ENCODE measurements around the gene CBX2. TPM values are rescaled to one million over a fixed set of nuclear protein-coding genes. Genes with fewer than 3 reads are reported as not detected.

Gene CBX2
- total RNA-seq, 3 donors from 2014 or later (not counting 1 experiment from before 2014, with no cell fraction given) = 0.18 to 1.3 TPM; not detected in 1

- H3K4me3 Mint-ChIP-seq = peak overlapping the region; percentile 49
- DNase-seq = no peak
These were observed 24.2 kb downstream of the CBX2 start for GRCh38 chr17:79802039-79802735.

GRCh38 chr17:79802736-79803420, 24.9 kb downstream of the CBX2 start:
- Histone ChIP-seq H3K36me3 (ENCODE audit: control insufficient read depth, insufficient read depth, low read length) (no peaks in the 10 kb centered on the region), H3K9me3 (ENCODE audit: control insufficient read depth, insufficient read depth, low read length) (peaks cover 18% of the 10 kb centered on the region), H3K27ac (ENCODE audit: low read length) (no peak overlapping the region), H3K4me3 (ENCODE audit: low read length) (no peak overlapping the region), H3K4me1 (ENCODE audit: control insufficient read depth, insufficient read depth, low read length) (peaks cover 70% of the 10 kb centered on the region), H3K27me3 (ENCODE audit: control insufficient read depth, insufficient read depth, low read length) (peaks cover 98% of the 10 kb centered on the region)
- 10% methylated on average over 54 of the region's 57 CpGs for WGBS (ENCODE audit: insufficient coverage)
- intact Hi-C loops (cut with micrococcal nuclease) = loop anchor here (5.0 kb wide), 2 partner anchors 1594 to 1671 kb away; partner anchors contain the start of genes BAHCC1 and TMC8
- H3K36me3 Mint-ChIP-seq = peaks cover 6% of the 10 kb centered on the region
- H3K9me3 Mint-ChIP-seq = no peaks in the 10 kb centered on the region
- peak in 1 of 2 donors; percentile 44 for DNase-seq
- no peak overlapping the region for H3K27ac Mint-ChIP-seq
- H3K4me1 Mint-ChIP-seq = peaks cover 33 to 53% of the 10 kb centered on the region in 2 donors
- TF ChIP-seq, protein P1, sequence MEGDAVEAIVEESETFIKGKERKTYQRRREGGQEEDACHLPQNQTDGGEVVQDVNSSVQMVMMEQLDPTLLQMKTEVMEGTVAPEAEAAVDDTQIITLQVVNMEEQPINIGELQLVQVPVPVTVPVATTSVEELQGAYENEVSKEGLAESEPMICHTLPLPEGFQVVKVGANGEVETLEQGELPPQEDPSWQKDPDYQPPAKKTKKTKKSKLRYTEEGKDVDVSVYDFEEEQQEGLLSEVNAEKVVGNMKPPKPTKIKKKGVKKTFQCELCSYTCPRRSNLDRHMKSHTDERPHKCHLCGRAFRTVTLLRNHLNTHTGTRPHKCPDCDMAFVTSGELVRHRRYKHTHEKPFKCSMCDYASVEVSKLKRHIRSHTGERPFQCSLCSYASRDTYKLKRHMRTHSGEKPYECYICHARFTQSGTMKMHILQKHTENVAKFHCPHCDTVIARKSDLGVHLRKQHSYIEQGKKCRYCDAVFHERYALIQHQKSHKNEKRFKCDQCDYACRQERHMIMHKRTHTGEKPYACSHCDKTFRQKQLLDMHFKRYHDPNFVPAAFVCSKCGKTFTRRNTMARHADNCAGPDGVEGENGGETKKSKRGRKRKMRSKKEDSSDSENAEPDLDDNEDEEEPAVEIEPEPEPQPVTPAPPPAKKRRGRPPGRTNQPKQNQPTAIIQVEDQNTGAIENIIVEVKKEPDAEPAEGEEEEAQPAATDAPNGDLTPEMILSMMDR (IDR thresholded peaks at IDR 0.05) = no peak
- ATAC-seq = no peak
- H3K27me3 Mint-ChIP-seq (ENCODE audit: low read depth in 2 of 2) = peaks cover 63 to 65% of the 10 kb centered on the region in 2 donors
- no peak overlapping the region for H3K4me3 Mint-ChIP-seq

More at GRCh38 chr17:79802039-79802735, 24.2 kb downstream of the CBX2 start:
- Histone ChIP-seq H3K27ac (ENCODE audit: low read length) (no peak overlapping the region), H3K9me3 (ENCODE audit: control insufficient read depth, insufficient read depth, low read length) (peaks cover 18% of the 10 kb centered on the region), H3K4me3 (ENCODE audit: low read length) (no peak overlapping the region), H3K36me3 (ENCODE audit: control insufficient read depth, insufficient read depth, low read length) (no peaks in the 10 kb centered on the region), H3K27me3 (ENCODE audit: control insufficient read depth, insufficient read depth, low read length) (peaks cover 92% of the 10 kb centered on the region), H3K4me1 (ENCODE audit: control insufficient read depth, insufficient read depth, low read length) (peaks cover 72% of the 10 kb centered on the region)
- H3K27me3 Mint-ChIP-seq (ENCODE audit: low read depth in 2 of 2) = peaks cover 58 to 59% of the 10 kb centered on the region in 2 donors
- peaks cover 33 to 53% of the 10 kb centered on the region in 2 donors for H3K4me1 Mint-ChIP-seq
- ATAC-seq = no peak
- 31% methylated on average over 10 of the region's 11 CpGs for WGBS (ENCODE audit: insufficient coverage)
- peaks cover 6% of the 10 kb centered on the region for H3K36me3 Mint-ChIP-seq
- peak overlapping the region; percentile 51 to 78 for H3K27ac Mint-ChIP-seq
- no peaks in the 10 kb centered on the region for H3K9me3 Mint-ChIP-seq
- TF ChIP-seq, protein P1 (IDR thresholded peaks at IDR 0.05) = no peak
- intact Hi-C loops (cut with micrococcal nuclease) = loop anchor here (5.0 kb wide), 2 partner anchors 1595 to 1670 kb away; partner anchors contain the start of genes BAHCC1 and TMC8

GRCh38 chr17:79803421-79803996, 25.6 kb downstream of the CBX2 start:
- H3K27me3 ChIP-seq (ENCODE audit: control insufficient read depth, insufficient read depth, low read length) = peaks cover 98% of the 10 kb centered on the region
- ATAC-seq (no peak), DNase-seq (no peak)
- H3K27me3 Mint-ChIP-seq (ENCODE audit: low read depth in 2 of 2) = peaks cover 64 to 69% of the 10 kb centered on the region in 2 donors
- peaks cover 63% of the 10 kb centered on the region for H3K4me1 ChIP-seq (ENCODE audit: control insufficient read depth, insufficient read depth, low read length)
- intact Hi-C loops (cut with micrococcal nuclease) = loop anchor here (5.0 kb wide), 2 partner anchors 1594 to 1671 kb away; partner anchors contain the start of genes BAHCC1 and TMC8
- H3K4me3 Mint-ChIP-seq = peak overlapping the region; percentile 56
- 11% methylated on average over 31 of the region's 31 CpGs for WGBS (ENCODE audit: insufficient coverage)
- H3K27ac Mint-ChIP-seq = peak overlapping the region; percentile 36 to 75
- peaks cover 30 to 49% of the 10 kb centered on the region in 2 donors for H3K4me1 Mint-ChIP-seq
- TF ChIP-seq, protein P1 (IDR thresholded peaks at IDR 0.05) = no peak
- no peak overlapping the region for H3K4me3 ChIP-seq (ENCODE audit: low read length)
- H3K9me3 Mint-ChIP-seq = no peaks in the 10 kb centered on the region
- no peak overlapping the region for H3K27ac ChIP-seq (ENCODE audit: low read length)
- H3K9me3 ChIP-seq (ENCODE audit: control insufficient read depth, insufficient read depth, low read length) = peaks cover 18% of the 10 kb centered on the region
- no peaks in the 10 kb centered on the region for H3K36me3 ChIP-seq (ENCODE audit: control insufficient read depth, insufficient read depth, low read length)
- H3K36me3 Mint-ChIP-seq = peaks cover 6% of the 10 kb centered on the region
